RPMI8226 (cell line): Measurements from ENCODE around the gene TCF25.
"Not testable (repeated sequence)": the region's sequence is repeated elsewhere in the genome, so short reads cannot be mapped to it uniquely, and the experiment has no call there.

Experiments used
- DNase-seq: peaks from one replicate; pipeline ENCODE4 v3.0.0-alpha.2; 2015

TCF25 gene

DNA sequence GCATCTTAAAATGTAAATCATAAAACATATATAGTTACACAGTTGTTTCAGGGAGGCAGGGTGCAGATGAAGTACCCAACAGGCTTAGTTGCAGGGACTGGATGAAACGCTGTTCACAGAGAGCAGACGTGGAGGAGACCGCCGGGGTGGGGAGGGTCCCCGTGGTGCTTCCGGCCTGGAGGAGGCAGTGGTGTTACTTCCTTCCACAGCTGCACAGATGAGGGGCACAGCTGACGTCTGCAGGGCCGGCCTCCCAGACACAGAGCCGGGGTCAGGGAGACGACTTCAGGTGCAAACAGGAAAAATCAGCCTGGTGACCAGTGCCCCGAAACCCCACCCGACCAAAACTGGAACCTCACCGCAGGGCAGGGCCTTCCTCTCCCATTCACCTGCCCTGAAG lies 28.0 kb upstream of the TCF25 start:
- no peak for DNase-seq

DNA sequence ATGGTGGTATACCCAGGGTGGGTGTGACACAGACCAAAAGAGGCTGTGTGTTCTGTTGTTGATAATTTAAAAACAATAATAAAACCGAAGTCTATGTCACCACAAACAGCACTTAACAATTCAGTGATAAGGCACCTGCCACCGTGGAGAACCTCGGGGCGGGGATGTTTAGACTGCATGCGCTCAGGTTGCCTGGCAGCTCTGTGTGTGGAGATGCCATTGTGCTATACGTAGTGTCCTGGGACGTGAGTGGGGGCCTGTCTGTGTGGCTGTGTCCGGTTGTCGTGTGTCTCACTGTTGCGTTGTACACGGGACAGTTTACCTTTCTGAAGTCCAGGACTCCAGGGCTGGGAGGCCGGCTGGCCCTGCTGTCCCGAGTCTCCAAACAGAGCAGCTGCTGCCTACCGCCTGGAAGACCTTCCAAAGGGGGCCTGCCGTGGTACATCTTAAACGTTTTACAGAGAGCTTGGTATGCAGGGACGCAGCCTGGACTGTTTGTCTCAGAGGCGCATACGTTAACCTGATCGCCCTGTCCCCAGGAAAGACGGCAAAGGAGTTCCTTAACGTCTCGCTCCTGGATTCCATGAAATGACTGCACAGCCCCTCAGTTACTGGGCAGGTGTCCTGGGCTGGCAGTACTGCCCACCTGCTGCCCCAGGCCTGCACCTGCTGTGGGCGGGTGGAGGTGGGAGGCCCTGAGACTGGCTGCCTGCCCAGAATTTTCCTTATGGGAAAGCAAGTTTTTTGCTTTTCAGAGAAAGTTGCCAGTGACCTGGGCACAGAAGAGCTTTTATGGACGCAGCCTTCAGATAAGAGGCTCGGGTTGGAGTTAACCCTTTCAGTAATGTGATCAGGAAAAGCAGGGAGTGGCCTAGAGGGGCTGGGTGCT lies 26.1 kb upstream of the TCF25 start:
- no peak for DNase-seq

DNA sequence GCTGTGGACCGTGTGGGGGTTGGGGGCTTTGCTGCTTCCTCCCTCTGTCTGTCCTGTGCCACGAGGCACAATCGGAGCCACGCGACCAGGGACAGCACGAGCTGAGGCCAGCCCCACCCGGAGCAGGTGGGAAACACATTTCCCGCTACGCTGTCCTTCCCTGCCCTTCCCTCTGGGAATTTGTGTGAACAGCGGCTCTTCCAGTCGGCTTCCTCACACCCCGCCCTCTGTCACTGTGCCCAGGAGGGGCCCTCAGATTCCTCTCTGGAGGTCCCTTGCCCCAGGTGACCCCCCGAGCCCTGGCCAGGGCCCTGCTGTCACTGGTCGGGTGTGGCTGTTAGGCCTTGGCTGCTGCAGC lies 25.5 kb upstream of the TCF25 start:
- DNase-seq, result no peak

DNA sequence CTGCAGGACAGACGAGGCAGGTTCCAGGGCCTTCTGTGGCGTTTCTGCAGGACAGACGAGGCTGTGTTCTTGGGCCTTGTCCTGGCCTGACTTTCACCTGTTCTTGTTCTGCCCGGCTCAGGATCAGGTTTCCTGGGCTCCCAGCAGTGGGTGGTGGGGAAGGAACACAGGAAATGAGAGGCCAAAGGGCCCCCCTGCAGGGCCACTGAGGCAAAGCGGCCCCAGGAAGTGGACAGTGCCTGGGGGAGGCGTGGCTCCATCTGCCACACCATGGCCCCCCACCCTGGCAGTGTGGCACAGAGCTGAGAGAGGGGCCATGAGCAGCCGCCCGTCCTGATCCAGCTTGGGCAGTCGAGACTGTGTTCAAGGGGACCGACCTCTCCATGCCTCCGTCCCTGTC lies 24.4 kb upstream of the TCF25 start:
- DNase-seq, result no peak

DNA sequence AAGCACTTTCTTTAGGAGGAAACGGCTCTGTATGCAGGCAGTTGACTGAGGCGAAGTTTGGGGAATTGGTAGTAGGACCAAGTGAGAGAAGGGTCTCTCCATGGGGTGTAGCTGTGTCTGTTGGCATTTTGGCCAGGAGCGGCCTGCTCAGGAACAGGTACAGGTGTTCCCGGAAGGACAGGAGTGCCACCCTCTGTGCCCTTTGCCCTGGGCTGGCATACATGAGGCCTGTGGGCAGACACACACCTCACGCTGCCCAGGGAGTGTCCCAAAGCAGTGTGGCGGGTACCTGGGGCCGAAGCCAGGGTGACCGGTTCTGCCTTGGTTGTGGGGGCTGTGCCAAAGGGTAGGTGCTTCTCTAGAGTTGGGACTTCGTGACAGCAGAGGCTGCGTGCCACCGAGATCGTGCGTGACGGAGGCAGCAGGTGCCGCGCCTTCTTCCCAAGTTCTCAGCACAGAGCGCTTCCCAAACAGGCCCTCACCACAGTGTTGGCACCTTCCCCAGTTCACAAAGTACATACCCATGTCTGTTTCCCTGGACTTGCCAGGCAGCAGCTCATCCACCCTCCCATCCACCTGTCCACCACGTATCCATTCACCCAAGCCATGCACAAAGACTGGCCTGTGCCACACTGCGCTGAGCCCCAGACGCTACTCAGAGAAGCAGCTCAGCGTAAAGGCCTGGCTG lies 19.9 kb upstream of the TCF25 start:
- no peak for DNase-seq

DNA sequence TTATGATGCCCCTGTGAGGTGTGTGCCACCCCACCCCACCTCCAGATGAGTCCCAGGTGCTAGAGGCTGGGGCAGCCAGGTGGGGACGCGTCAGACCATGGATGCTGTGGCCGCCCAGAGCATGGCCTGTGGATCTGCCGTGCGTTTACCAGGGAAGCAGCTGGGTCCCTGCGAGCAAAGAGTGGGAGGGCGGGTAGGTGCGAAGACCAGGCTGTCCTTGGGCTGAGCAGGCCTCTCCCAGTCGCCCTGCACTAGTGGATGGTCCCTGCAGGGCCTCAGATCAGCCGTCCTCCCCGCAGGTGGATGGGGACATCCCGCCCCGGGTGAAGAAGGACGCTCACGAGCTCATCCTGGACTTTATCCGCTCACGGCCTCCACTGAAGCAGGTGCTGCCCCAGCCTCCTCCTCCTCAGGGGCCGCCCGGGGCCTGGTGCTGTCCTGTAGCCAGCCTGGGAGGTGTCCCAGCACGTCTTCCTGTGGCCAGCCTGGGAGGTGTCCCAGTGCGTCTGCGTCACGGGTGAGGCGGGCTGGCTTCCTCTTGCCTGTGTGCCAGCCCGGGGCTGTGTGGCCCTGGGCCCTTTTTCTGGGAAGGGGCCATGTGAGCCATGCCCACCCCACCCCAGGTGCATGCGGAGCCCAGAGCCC lies 18.0 kb upstream of the TCF25 start:
- DNase-seq, result no peak

DNA sequence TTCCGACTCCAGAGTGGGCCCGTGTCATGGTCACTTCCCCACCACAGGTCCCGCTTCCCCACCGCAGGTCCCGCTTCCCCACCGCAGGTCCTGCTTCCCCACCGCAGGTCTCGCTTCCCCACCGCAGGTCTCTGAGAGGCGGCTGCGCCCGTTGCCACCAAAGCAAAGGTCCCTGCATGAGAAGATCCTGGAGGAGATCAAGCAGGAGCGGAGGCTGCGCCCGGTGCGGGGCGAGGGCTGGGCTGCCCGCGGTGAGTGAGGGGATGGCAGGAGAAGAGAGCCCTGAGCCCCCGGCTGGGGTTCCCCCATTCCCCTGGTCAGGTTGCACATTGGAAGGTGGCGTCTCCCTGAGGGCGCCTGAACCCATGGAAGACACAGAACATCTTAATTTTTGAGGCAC lies 17.4 kb upstream of the TCF25 start:
- no peak for DNase-seq

DNA sequence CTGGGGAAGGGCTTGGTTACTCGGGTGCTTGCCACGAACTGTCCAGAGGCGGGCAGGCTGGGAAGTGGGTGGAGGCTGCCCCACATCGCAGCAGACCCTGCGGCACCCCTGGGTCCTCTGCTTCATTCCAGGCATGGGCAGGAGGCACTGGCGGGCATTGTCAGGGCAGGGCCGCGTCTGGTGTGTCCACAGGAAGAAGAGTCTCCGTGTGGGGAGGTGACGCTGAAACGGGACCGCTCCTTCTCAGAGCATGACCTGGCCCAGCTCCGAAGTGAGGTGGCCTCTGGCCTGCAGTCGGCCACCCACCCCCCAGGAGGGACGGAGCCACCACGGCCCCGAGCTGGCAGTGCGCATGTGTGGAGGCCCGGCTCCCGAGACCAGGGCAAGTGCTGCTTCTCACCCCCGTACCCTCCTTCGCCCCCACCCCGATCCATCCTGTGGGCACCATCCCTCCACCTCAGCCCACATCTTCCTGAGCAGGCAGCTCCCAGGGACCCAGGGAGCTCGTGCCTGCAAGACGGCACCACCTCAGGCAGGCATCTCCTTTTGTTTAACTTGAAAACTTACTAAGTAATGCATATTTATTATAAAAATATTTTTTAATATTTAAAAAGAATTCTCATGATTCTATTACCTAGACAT lies 14.3 kb upstream of the TCF25 start:
- no peak for DNase-seq

DNA sequence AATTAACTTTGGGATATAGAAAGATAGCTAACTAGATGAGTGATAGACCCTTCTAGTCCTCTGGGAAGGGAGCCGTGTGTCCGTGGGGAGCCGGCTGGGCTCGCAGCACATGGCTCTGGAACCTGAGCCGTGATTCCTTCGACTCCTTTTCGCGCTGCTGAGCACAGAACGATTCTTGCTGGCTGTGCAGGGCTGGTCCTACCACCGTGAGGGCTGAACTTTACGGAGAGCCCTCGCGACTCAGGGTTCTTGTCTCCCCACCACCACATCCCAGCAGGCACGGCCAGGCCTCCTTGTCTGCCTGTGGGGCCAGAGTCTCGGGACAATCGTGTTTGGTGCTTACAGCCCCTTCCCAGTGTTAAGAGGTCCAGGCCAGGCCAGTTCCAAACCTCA lies 13.8 kb upstream of the TCF25 start:
- no peak for DNase-seq

DNA sequence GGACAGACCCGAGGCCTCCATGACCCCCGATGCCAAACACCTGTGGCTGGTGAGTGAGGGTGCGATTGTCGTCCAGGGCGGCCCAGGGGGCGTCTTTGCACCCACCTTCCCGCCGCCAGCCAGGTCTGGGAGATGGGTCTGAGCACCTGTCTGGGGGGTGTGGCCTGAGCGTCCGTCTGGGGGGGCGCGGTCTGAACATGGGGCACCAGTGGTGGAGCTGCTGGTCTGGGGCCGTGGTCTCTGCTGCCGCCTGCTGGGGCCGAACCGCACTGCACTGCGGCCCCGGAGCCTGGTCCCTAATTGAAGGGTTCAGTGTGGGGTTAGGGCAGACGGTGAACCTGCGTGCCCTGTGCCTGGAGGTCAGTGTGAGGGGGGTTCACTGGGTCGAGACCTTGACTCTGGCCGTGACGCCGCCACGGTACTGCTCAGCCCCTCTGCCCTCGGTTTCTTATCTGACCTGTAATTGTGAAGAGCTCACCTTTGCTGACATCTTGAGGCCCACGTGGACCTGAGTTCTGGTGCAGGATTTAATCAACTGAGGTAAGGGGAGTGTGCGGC lies 12.6 kb upstream of the TCF25 start:
- DNase-seq, result peak; percentile 50

DNA sequence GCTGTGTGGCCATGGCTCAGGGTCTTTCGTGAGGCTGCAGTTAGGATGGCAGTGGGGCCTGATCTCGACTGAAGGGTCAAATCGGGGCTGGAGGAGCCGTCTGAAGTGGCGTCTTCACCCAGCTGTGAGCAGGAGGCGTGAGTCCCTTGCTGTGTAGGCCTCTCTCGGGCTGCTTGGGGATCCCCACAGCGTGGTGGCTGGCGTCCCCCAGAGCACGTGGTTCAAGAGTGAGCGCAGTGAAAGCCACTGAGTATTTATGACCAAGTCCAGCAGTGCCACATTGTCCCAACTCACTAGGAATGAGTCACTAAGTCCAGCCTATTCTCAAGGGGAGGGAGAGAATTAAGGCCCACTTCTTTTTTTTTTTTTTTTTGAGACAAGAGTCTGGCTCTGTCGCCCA lies 11.7 kb upstream of the TCF25 start:
- no peak for DNase-seq

DNA sequence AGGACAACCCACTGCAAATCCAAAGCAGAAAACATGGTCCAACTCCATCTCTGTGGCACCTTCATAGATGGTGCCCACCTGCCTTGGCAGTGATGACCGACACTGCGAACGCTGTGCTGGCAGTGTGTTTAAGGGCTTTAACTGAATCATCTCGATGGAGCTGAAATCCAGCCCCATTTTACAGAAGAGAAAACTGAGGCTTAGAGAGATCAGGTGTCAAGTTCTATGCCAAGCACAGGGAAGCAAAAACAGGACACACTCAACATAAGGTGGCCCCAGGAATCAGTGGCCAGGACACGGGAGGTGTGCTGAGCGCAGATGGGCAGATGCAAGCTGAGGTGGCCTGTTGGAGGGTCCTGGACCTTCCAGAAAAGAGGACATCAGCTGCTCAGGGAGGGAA lies 10.7 kb upstream of the TCF25 start:
- no peak for DNase-seq

DNA sequence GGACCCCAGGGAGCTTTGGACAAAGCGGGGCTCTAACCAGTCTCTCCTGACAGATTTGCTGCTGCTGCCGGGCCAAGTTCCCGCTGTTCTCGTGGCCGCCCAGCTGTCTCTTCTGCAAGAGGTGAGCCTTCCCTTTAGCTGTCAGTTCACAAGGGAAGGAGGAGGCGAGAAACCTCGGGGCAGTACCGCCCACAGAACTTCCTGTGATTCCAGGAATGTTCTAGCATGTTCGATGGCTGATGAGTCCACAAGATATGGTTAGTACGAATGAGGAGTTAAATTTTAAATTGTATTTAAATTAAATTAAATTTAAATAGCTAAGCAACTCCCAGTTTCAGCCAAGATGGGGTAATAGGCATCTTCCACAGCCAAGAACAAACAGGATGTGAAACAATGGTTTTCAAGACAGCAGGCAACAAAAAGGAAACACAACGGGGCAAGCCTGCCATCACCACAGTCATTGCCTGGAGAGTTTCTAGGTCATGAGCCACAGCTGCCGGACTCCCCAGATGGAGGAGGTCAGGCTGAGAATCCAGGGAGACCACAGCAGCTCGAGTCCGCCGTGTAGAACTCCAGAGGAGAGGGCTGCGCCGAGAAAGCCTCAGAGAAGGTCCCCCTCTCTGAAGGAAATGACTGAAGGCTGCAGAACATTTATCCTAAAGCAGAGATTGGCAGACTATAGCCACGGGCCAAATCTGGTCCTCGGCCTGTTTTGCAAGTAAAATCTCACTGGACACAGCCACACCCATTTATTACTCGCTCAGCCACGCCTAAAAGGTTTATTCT lies 9.5 kb upstream of the TCF25 start:
- peak; percentile 67 for DNase-seq

DNA sequence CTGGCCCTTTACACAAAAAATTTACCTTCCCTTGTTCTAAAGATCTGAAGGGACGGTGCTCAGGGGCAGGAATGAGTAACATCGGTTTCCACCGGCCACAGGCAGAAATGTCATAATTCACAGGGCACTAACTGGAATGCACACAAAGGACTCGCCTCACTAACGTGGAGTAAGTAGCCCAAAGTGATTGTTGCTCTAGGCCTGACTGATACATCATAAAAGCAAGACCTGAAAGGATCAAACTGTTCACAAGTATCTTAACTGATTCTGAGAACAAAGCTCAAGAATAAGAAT lies 8.9 kb upstream of the TCF25 start:
- no peak for DNase-seq

DNA sequence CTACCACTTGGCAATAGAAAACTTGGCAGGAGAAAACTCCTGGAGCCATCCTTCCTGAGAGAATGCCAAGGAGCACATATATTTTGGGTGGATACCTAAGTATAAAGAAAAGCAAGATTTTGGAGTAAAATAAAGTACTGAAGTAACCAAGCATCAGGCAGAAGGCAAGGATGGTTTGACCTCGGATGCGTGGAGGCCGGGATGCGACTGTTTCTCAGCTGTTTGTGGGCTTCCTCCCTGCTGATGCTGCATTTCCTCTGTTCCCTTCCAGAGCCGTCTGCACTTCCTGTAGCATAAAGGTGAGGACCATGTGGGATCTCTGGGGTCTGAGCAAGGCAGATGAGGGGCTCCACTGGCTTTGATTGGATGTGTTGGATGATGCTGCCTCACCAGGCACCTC lies 5.5 kb upstream of the TCF25 start:
- no peak for DNase-seq

DNA sequence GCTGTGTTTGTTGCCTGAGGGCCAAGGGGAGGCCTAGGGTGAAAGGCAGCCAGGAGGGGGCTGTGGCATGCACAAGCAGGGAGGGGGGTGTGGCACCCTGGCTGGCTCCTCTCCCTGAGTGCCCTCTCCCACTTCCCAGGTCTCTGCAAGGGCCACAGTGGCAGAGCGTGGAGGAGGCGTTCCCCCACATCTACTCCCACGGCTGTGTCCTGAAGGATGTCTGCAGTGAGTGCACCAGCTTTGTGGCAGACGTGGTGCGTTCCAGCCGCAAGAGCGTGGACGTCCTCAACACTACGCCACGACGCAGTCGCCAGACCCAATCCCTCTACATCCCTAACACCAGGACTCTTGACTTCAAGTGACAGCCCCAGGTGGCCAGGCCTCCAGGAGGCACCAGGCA lies 3.5 kb upstream of the TCF25 start:
- no peak for DNase-seq

DNA sequence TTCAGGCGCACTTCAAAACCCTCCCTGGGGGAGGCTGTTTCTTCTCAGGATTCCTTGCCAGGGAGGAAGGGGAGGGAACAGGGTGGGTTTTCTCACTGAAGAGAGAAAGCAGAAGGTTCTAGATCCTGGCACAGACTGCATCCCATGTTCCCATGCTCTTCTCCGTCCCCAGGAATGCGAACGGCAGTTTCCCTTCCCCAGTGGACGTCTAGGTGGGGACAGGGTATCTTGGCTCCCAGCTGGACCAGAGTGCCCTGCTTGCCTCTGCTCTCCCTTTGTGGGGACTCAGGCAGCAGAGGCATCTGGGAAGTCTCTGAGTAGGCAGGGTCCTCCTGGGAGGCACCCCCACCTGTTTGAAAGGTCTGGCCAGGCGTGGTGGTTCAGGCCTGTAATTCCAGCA lies 3.0 kb upstream of the TCF25 start:
- DNase-seq, result no peak

DNA sequence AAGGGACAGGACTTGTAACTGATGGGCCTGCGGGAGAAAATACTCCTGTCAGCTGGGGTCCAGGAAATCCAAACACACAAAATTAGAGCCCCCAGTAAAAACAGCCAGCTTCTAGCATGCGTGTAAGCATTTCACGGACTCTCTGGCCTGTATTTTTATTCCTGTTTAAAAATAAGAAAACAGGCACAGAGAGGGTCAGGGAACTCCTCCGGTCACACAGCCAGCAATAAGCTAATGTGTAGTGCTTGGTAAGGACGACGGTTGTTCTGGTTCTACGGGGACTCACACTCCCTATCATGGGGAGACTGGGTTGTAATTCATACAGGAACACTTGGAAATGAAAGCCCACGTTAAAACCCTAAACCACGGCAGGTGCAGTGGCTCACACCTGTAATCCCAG lies 1.5 kb upstream of the TCF25 start:
- no peak for DNase-seq

DNA sequence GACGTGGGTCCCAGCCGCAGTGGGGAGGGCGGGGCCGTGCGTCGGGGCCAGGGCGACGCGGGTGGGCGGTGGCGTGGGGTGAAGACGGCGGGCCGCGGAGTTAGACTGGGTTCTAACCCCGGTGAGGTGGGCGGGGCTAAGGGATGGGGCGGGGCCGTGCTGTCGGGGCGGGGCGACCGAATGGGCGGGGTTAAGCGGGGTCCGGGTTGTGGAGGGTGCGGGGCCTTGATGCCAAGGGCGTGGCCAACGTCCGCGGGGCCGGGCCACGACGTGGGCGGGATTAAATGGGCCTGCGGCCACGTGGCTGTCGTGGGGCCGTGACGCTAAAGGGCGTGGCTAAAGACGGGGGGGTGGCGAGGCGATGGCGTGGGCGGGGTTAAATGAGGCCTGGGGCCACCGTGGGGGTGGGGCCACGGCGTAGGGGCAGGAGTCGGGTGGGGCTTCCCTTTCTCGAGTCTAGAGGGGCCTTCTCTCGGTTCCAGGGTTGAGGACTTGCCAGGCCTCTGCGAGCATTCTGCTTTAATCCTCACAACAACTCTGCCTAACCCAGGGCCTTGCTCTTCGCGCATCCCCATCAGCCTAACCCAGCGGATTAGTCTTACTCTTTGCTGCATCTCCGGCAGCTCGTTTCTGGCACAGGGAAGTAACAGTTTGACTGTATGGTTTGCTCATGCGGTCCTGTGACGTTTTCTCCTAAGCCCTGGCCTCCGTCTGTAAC lies 739 bp downstream of the TCF25 start:
- DNase-seq, result peak; percentile 93

DNA sequence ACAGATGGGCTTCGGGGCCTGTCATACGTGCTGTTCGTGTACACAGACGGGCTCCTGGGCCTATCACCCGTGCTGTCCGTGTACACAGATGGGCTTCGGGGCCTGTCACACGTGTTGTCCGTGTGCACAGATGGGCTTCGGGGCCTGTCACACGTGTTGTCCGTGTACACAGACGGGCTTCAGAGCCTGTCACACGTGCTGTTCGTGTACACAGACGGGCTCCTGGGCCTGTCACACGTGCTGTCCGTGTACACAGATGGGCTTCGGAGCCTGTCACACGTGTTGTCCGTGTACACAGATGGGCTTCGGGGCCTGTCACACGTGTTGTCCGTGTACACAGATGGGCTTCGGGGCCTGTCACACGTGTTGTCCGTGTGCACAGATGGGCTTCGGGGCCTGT lies 5.7 kb downstream of the TCF25 start:
- DNase-seq, result not testable (repeated sequence)

DNA sequence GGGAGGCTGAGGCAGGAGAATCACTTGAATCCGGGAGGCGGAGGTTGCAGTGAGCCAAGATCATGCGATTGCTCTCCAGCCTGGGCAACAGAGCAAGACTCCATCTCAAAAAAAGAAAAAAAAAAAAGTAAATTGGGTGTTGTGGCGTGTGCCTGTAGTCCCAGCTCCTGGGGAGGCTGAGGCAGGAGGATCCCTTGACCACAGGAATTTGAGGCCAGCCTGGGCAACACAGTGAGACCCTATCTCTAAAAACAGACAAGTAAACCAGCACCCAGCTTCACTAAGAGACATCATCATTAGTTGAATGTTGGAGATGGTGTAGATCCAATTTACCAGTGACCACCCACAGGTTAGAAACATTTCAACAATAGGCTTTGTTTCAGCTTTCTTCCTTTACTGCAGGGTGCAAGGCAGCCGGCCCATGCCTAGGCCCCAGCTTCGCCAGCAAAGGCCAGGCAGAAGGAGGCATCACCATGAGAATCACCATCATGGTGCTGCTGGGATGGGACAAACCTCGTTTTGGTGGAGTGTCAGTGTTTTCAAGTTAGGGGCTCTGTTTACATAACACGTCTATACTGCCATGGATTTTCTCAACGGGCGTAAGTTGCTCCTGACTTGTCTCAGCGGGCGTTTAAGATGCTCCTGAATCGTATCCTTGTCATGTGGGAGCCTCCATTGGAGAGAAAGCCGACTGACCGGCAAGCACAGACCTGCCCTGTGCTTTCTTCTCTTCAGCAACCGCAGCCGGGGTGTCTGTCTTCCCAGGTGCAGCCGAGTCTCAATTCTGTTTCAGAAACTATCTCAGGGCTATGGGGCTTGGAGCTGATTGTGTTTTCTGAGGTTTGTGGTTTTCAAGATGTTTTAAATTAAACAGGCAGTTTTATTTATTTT lies 7.3 kb downstream of the TCF25 start:
- DNase-seq, result no peak
